SK-N-SH (cell line): ENCODE data around the gene ZNF761. TPM values are rescaled to one million over a fixed set of nuclear protein-coding genes. Genes with fewer than 3 reads are reported as not detected.
"Not testable (repeated sequence)": the region's sequence is repeated elsewhere in the genome, so short reads cannot be mapped to it uniquely, and the experiment has no call there.

Source experiments
- CTCF ChIA-PET: fragments of 300-600, 350-600 bp; formaldehyde crosslinking; extraction: SDS; loops from one replicate; lab custom pipeline; 2021; lab: Yijun Ruan, JAX
- POLR2A ChIA-PET: fragments of 350-600 bp; sonication (Branson Sonifier 250); formaldehyde crosslinking; extraction: SDS; loops from one replicate; lab custom pipeline; 2020; ENCODE audit warnings: antibody characterized with exemption, inconsistent platforms; lab: Yijun Ruan, JAX
- DNase-seq: peaks from one replicate; pipeline ENCODE4 v3.0.0; 2012
- H2AFZ ChIP-seq: fragments of 200-600 bp; sonication (generic); 2 replicates; pipeline ENCODE4 v1.8.1; 2016; ENCODE audit warnings: antibody characterized with exemption, mild to moderate bottlenecking, low read depth
- H3F3A ChIP-seq: fragments of 200-600 bp; sonication (generic); replicated peaks from 2 replicates; pipeline ENCODE3; 2016; ENCODE audit warnings: antibody characterized with exemption, mild to moderate bottlenecking; ENCODE audit not compliant: insufficient read depth
- H3K27ac ChIP-seq, 2 experiments: fragments of 200-500 bp in 1 of 2; fragments of 200-600 bp in 1 of 2; sonication (Bioruptor generic) in 1 of 2; sonication (generic), shearing (Covaris generic) in 1 of 2; 2 replicates each; pipeline versions ENCODE4 v1.5.1 to v1.6.1; 2014 to 2016; ENCODE audit warnings: low read depth in 2 of 2, inconsistent platforms in 1 of 2, low read length in 1 of 2, mild to moderate bottlenecking in 1 of 2, mixed read lengths in 1 of 2
- H3K27me3 ChIP-seq: fragments of 200-600 bp; sonication (generic), shearing (Covaris generic); 2 replicates; pipeline ENCODE4 v1.6.1; 2016; ENCODE audit warnings: mixed run types; ENCODE audit not compliant: insufficient read depth
- H3K36me3 ChIP-seq, 2 experiments: fragments of 200-500 bp in 1 of 2; fragments of 200-600 bp in 1 of 2; sonication (Bioruptor generic) in 1 of 2; sonication (generic) in 1 of 2; replicated peaks in 1 of 2; 2 replicates each; pipeline versions ENCODE3 to v1.5.1; 2014 to 2016; ENCODE audit warnings: low read length in 1 of 2, mild to moderate bottlenecking in 1 of 2; ENCODE audit not compliant: insufficient read depth in 2 of 2, control insufficient read depth in 1 of 2
- H3K4me1 ChIP-seq, 2 experiments: fragments of 200-500 bp in 1 of 2; fragments of 200-600 bp in 1 of 2; sonication (Bioruptor generic) in 1 of 2; sonication (generic), shearing (Covaris generic) in 1 of 2; 2 replicates each; pipeline versions ENCODE4 v1.5.1 to v1.6.1; 2014 to 2016; ENCODE audit warnings: low read depth in 1 of 2, low read length in 1 of 2, mixed run types in 1 of 2; ENCODE audit not compliant: insufficient read depth in 2 of 2, control insufficient read depth in 1 of 2
- H3K4me2 ChIP-seq: fragments of 200-600 bp; sonication (generic), shearing (Covaris generic); 2 replicates; pipeline ENCODE4 v1.6.1; 2017; ENCODE audit warnings: mixed run types
- H3K4me3 ChIP-seq, 2 experiments: fragments of 200-500 bp in 1 of 2; fragments of 200-600 bp in 1 of 2; sonication (Bioruptor generic) in 1 of 2; sonication (generic), shearing (Covaris generic) in 1 of 2; 2 replicates each; pipeline versions ENCODE4 v1.5.1 to v1.8.1; 2014 to 2016; ENCODE audit warnings: low read depth in 2 of 2, inconsistent platforms in 1 of 2, low read length in 1 of 2, mild to moderate bottlenecking in 1 of 2, mixed read lengths in 1 of 2, moderate library complexity in 1 of 2
- H3K79me2 ChIP-seq: fragments of 200-600 bp; sonication (generic); 2 replicates; pipeline ENCODE4 v1.8.1; 2017; ENCODE audit warnings: mild to moderate bottlenecking; ENCODE audit not compliant: insufficient read depth
- H3K9ac ChIP-seq: fragments of 200-600 bp; sonication (generic); 2 replicates; pipeline ENCODE4 v1.6.1; 2017; ENCODE audit warnings: mixed run types
- H3K9me2 ChIP-seq: fragments of 200-600 bp; sonication (generic); 2 replicates; pipeline ENCODE4 v1.6.1; 2017; ENCODE audit warnings: mixed run types
- H3K9me3 ChIP-seq: fragments of 200-600 bp; sonication (generic); 2 replicates; pipeline ENCODE4 v1.6.1; 2017; ENCODE audit warnings: mixed run types, mild to moderate bottlenecking, moderate library complexity
- H4K20me1 ChIP-seq: fragments of 200-600 bp; sonication (generic); 2 replicates; pipeline ENCODE4 v1.6.1; 2017; ENCODE audit warnings: mild to moderate bottlenecking, mixed run types; ENCODE audit not compliant: insufficient read depth
- CHD2 ChIP-seq: fragments of 150-350 bp; IDR thresholded peaks from 2 replicates; pipeline ENCODE4 v1.6.1; 2018; ENCODE audit warnings: low read length; ENCODE audit not compliant: partially characterized antibody
- GABPA ChIP-seq: IDR thresholded peaks from 2 replicates; pipeline ENCODE4 v1.4.0; 2012; ENCODE audit warnings: low read depth, mild to moderate bottlenecking
- IRF3 ChIP-seq: fragments of 150-350 bp; IDR thresholded peaks from 2 replicates; pipeline ENCODE4 v1.6.1; 2016; ENCODE audit warnings: mild to moderate bottlenecking, low read depth, low read length
- MXI1 ChIP-seq: IDR thresholded peaks from 2 replicates; pipeline ENCODE4 v1.6.1; 2012; ENCODE audit warnings: mild to moderate bottlenecking, low read depth, low read length, improper control_type of control experiment
- NFIC ChIP-seq: IDR thresholded peaks from 2 replicates; pipeline ENCODE4 v1.4.0; 2012; ENCODE audit warnings: borderline replicate concordance
- NRF1 ChIP-seq: IDR thresholded peaks from 2 replicates; pipeline ENCODE4 v1.6.1; 2012; ENCODE audit warnings: low read depth, mild to moderate bottlenecking, low read length
- RCOR1 ChIP-seq: fragments of 150-350 bp; IDR thresholded peaks from 2 replicates; pipeline ENCODE4 v1.6.1; 2017; ENCODE audit warnings: antibody characterized with exemption, low read length
- TAF1 ChIP-seq: IDR thresholded peaks from 2 replicates; pipeline ENCODE4 v1.6.1; 2012; ENCODE audit warnings: low read depth, mild to moderate bottlenecking, low read length, moderate library complexity, borderline replicate concordance
- TCF12 ChIP-seq: IDR thresholded peaks from 2 replicates; pipeline ENCODE4 v1.4.0; 2012
- USF2 ChIP-seq: fragments of 150-350 bp; IDR thresholded peaks from 2 replicates; pipeline ENCODE4 v1.6.1; 2017; ENCODE audit warnings: antibody characterized with exemption, low read length, low read depth, borderline replicate concordance
- YY1 ChIP-seq: IDR thresholded peaks from 2 replicates; pipeline ENCODE4 v1.4.0; 2012; ENCODE audit warnings: low read depth, mild to moderate bottlenecking
- WGBS: methylation state at CpG from one replicate; pipeline ENCODE4 v1.1.6; 2017; ENCODE audit warnings: low lambda C conversion rate; 5-methylcytosine and 5-hydroxymethylcytosine counted together
- polyA plus RNA-seq, 3 experiments: library from polyadenylated mRNA; depleted of rRNA; stranded (reverse); fragments of >200 nt; gene quantifications; 2 replicates each; pipeline ENCODE4 v1.2.3, GENCODE V29; 2012

ZNF761 gene
- polyA plus RNA-seq, 1 of the 3 experiments (the other 2 are of a cell fraction): 5.9 TPM

- no peak for TF ChIP-seq USF2
- TF ChIP-seq NFIC: 0 out of 2 replicates have a peak, but pooled peaks have one; percentile 9
- no peak for TF ChIP-seq YY1
- TF ChIP-seq TAF1: peak; percentile 37; the same call in 1 of the 2 replicates
- TF ChIP-seq IRF3: no peak
- TF ChIP-seq MXI1: peak; percentile 78
Measured at GRCh38 chr19:53467485-53468262, 35.9 kb downstream of the ZNF761 start, which contains the start of gene ZNF813 (continued).

GRCh38 chr19:53468628-53469027 lies 36.8 kb downstream of the ZNF761 start:
- H3K9me2 ChIP-seq, CTCF ChIA-PET, H3K9me3 ChIP-seq, H2AFZ ChIP-seq, DNase-seq, H4K20me1 ChIP-seq, H3K27ac ChIP-seq, POLR2A ChIA-PET, H3F3A ChIP-seq, H3K79me2 ChIP-seq, H3K36me3 ChIP-seq, H3K4me1 ChIP-seq, H3K27me3 ChIP-seq, H3K9ac ChIP-seq: not testable (repeated sequence)
- WGBS: 73% methylated on average over 7 of the region's 8 CpGs
- Histone ChIP-seq H3K4me3 (peak overlapping the region; percentile 72 to 80), H3K4me2 (peak overlapping the region; percentile 91)

GRCh38 chr19:53471916-53472315 lies 40.1 kb downstream of the ZNF761 start:
- no peaks in the 10 kb centered on the region for H3K27me3 ChIP-seq
- H2AFZ ChIP-seq: no peak overlapping the region
- no peaks in the 10 kb centered on the region for H3F3A ChIP-seq
- ChIA-PET CTCF (interaction anchor here (0.6 to 1.6 kb wide), 2 partner anchors 13 to 292 kb away, joined by 3 to 4 read pairs; no protein-coding TSS in a partner anchor), POLR2A (no interaction called here)
- H3K27ac ChIP-seq: no peak overlapping the region
- H3K4me3 ChIP-seq: no peak overlapping the region
- no peaks in the 10 kb centered on the region for H3K79me2 ChIP-seq
- TF ChIP-seq GABPA: no peak
- TF ChIP-seq RCOR1: no peak
- TF ChIP-seq TCF12: no peak
- TF ChIP-seq TAF1: no peak
- no peak for TF ChIP-seq NRF1
- TF ChIP-seq CHD2: no peak
- TF ChIP-seq YY1: no peak
- no peak for TF ChIP-seq NFIC
- TF ChIP-seq, all 33 proteins: peak for 0
- H4K20me1 ChIP-seq: no peaks in the 10 kb centered on the region
- H3K4me1 ChIP-seq: peaks cover 0 to 4% of the 10 kb centered on the region in 2 experiments; a peak in 1 of 4 replicates
- H3K9me2 ChIP-seq: no peaks in the 10 kb centered on the region
- H3K9me3 ChIP-seq: no peaks in the 10 kb centered on the region
- DNase-seq: no peak
- H3K36me3 ChIP-seq: peaks cover 0 to 9% of the 10 kb centered on the region in 2 experiments
- no peak overlapping the region for H3K9ac ChIP-seq
- WGBS: 79% methylated on average over 7 of the region's 7 CpGs
- no peak overlapping the region for H3K4me2 ChIP-seq

- H3K36me3 ChIP-seq: peaks cover 0 to 16% of the 10 kb centered on the region in 2 experiments
- DNase-seq, H3K9me2 ChIP-seq, H3K9me3 ChIP-seq, H3K27ac ChIP-seq, H2AFZ ChIP-seq, H3K4me3 ChIP-seq, H3K4me1 ChIP-seq, H3K27me3 ChIP-seq, H3K4me2 ChIP-seq, H3K9ac ChIP-seq, H3K79me2 ChIP-seq, H3F3A ChIP-seq, POLR2A ChIA-PET, H4K20me1 ChIP-seq: not testable (repeated sequence)
- whole genome bisulfite sequencing: 92% methylated on average over 1 of the region's 1 CpG
- CTCF ChIA-PET: interaction anchor here (0.8 kb wide), 1 partner anchor 272 kb away, joined by 3 read pairs; no protein-coding TSS in a partner anchor
Measured at GRCh38 chr19:53474832-53475231, 43.0 kb downstream of the ZNF761 start.

GRCh38 chr19:53475470-53475869 lies 43.7 kb downstream of the ZNF761 start:
- H3K79me2 ChIP-seq, H4K20me1 ChIP-seq, H3K27ac ChIP-seq, H3K9ac ChIP-seq, H3F3A ChIP-seq, H3K4me1 ChIP-seq, POLR2A ChIA-PET, DNase-seq, H3K9me2 ChIP-seq, H3K9me3 ChIP-seq, H2AFZ ChIP-seq, H3K4me3 ChIP-seq, H3K27me3 ChIP-seq, H3K4me2 ChIP-seq, CTCF ChIA-PET: not testable (repeated sequence)
- H3K36me3 ChIP-seq: peaks cover 0 to 16% of the 10 kb centered on the region in 2 experiments
- WGBS: 45% methylated on average over 5 of the region's 6 CpGs
